HCT116 (cell line): ENCODE results near the gene DGKB. TPM values are rescaled to one million over a fixed set of nuclear protein-coding genes. Genes with fewer than 3 reads are reported as not detected.

Experiments
- ATAC-seq: fragments of 200-7000 bp; cut with Tn5 transposase; 2 replicates; pipeline ENCODE4 v1.9.1; 2020; ENCODE audit warnings: mild to moderate bottlenecking, moderate library complexity
- BruUV-seq: library from RNA; stranded (reverse); fragments of 400-500 nt; replicated peaks from 2 replicates; lab custom pipeline; 2021; lab: Mats Ljungman, UMichigan
- CTCF ChIA-PET: fragments of 300-600 bp; sonication (Branson Sonifier 250); formaldehyde crosslinking; loops from one replicate; lab custom pipeline; 2021; ENCODE audit warnings: antibody characterized with exemption; lab: Charles Lee
- POLR2A ChIA-PET: fragments of 300-600, 350-600 bp; sonication (Branson Sonifier 250); formaldehyde crosslinking; loops from one replicate; lab custom pipeline; 2021; ENCODE audit warnings: antibody characterized with exemption; lab: Charles Lee
- RAD21 ChIA-PET, 2 experiments: fragments of 300-600 bp; sonication (Branson Sonifier 250); formaldehyde crosslinking; loops; one replicate each; lab custom pipeline; 2023; ENCODE audit warnings: low total read pairs in 2 of 2; ENCODE audit not compliant: uncharacterized antibody in 2 of 2, unreplicated experiment in 2 of 2, low non-redundant PET in 1 of 2; lab: Charles Lee
- DNase-seq: peaks from one replicate; pipeline ENCODE4 v3.0.0-alpha.2; 2010; ENCODE audit warnings: low read depth, low spot score
- H2AFZ ChIP-seq: fragments of 200-600 bp; shearing (Covaris generic), sonication (generic); 2 replicates; pipeline ENCODE4 v1.6.1; 2017; ENCODE audit warnings: low read depth, mixed run types, mixed read lengths, antibody characterized with exemption, low read length; ENCODE audit not compliant: poor library complexity, severe bottlenecking
- H3K27ac ChIP-seq: 2 replicates; pipeline ENCODE4 v1.5.1; 2012; ENCODE audit warnings: low read depth, low read length
- H3K27me3 ChIP-seq: fragments of 200-600 bp; sonication (generic); 2 replicates; pipeline ENCODE4 v1.6.1; 2016; ENCODE audit warnings: mixed run types, low read length, mixed read lengths; ENCODE audit not compliant: insufficient read depth
- H3K36me3 ChIP-seq, 2 experiments: fragments of 200-500 bp in 1 of 2; fragments of 200-600 bp in 1 of 2; sonication (Bioruptor generic) in 1 of 2; sonication (generic) in 1 of 2; 2 replicates each; pipeline versions ENCODE4 v1.5.1 to v1.6.1; 2014 to 2016; ENCODE audit warnings: low read length in 2 of 2, inconsistent platforms in 1 of 2, mixed read lengths in 1 of 2, mixed run types in 1 of 2; ENCODE audit not compliant: insufficient read depth in 2 of 2, control insufficient read depth in 1 of 2
- H3K4me1 ChIP-seq, 2 experiments: fragments of 200-600 bp in 1 of 2; sonication (generic) in 1 of 2; 2 replicates each; pipeline versions ENCODE4 v1.5.1 to v1.6.1; 2012 to 2017; ENCODE audit warnings: low read length in 2 of 2, inconsistent platforms in 1 of 2, mild to moderate bottlenecking in 1 of 2, mixed read lengths in 1 of 2, mixed run types in 1 of 2, moderate library complexity in 1 of 2; ENCODE audit not compliant: insufficient read depth in 2 of 2, control insufficient read depth in 1 of 2
- H3K4me2 ChIP-seq: fragments of 200-600 bp; sonication (generic); 2 replicates; pipeline ENCODE4 v1.6.1; 2017; ENCODE audit warnings: mixed run types, low read length, mixed read lengths
- H3K4me3 ChIP-seq, 2 experiments: fragments of 200-600 bp in 1 of 2; sonication (generic) in 1 of 2; replicated peaks in 1 of 2; 2 replicates each; pipeline ENCODE4 v1.5.1; 2011 to 2016; ENCODE audit warnings: low read length in 2 of 2, control low read depth in 1 of 2, low read depth in 1 of 2, mild to moderate bottlenecking in 1 of 2, mixed read lengths in 1 of 2, mixed run types in 1 of 2
- H3K79me2 ChIP-seq: fragments of 200-600 bp; sonication (generic); 2 replicates; pipeline ENCODE4 v1.6.1; 2017; ENCODE audit warnings: mild to moderate bottlenecking, mixed run types, low read length, moderate library complexity, mixed read lengths; ENCODE audit not compliant: insufficient read depth
- H3K9ac ChIP-seq: fragments of 200-600 bp; sonication (generic); 2 replicates; pipeline ENCODE4 v1.6.1; 2016; ENCODE audit warnings: low read length, mixed read lengths
- H3K9me2 ChIP-seq: fragments of 200-600 bp; sonication (generic), shearing (Covaris generic); 2 replicates; pipeline ENCODE4 v1.6.1; 2017; ENCODE audit warnings: mixed run types, mild to moderate bottlenecking, moderate library complexity; ENCODE audit not compliant: insufficient read depth
- H3K9me3 ChIP-seq, 2 experiments: fragments of 200-500 bp in 1 of 2; fragments of 200-600 bp in 1 of 2; sonication (Bioruptor generic) in 1 of 2; sonication (generic) in 1 of 2; 2 replicates each; pipeline ENCODE4 v1.6.1; 2014 to 2017; ENCODE audit warnings: low read length in 2 of 2, mixed read lengths in 2 of 2, inconsistent platforms in 1 of 2, low read depth in 1 of 2, mild to moderate bottlenecking in 1 of 2, mixed run types in 1 of 2, moderate library complexity in 1 of 2; ENCODE audit not compliant: control insufficient read depth in 1 of 2, insufficient read depth in 1 of 2
- H4K20me1 ChIP-seq: fragments of 200-600 bp; sonication (generic), shearing (Covaris generic); 2 replicates; pipeline ENCODE4 v1.6.1; 2017; ENCODE audit warnings: mixed run types, mild to moderate bottlenecking, moderate library complexity; ENCODE audit not compliant: insufficient read depth
- CBX3 ChIP-seq: IDR thresholded peaks from 2 replicates; pipeline ENCODE4 v1.6.1; 2012; ENCODE audit warnings: low read depth
- CEBPB ChIP-seq: IDR thresholded peaks from 2 replicates; pipeline ENCODE4 v1.6.1; 2012; ENCODE audit warnings: low read depth
- EGR1 ChIP-seq: IDR thresholded peaks from 2 replicates; pipeline ENCODE4 v1.6.1; 2012; ENCODE audit warnings: low read depth
- ELF1 ChIP-seq: IDR thresholded peaks from 2 replicates; pipeline ENCODE4 v1.6.1; 2012; ENCODE audit warnings: low read depth, borderline replicate concordance
- EZH2 ChIP-seq: fragments of 200-600 bp; sonication (generic); IDR thresholded peaks from 2 replicates; pipeline ENCODE4 v1.6.1; 2017; ENCODE audit warnings: antibody characterized with exemption, mixed run types
- JUND ChIP-seq: IDR thresholded peaks from 2 replicates; pipeline ENCODE4 v1.6.1; 2012
- POLR2A ChIP-seq: IDR thresholded peaks from 2 replicates; pipeline ENCODE4 v1.7.0; 2011; ENCODE audit warnings: borderline replicate concordance; ENCODE audit not compliant: insufficient read depth, insufficient read length; ENCODE audit errors: extremely low read depth
- POLR2AphosphoS5 ChIP-seq: IDR thresholded peaks from 2 replicates; pipeline ENCODE4 v1.6.1; 2011; ENCODE audit warnings: mild to moderate bottlenecking, low read depth, low read length, moderate library complexity
- RAD21 ChIP-seq: IDR thresholded peaks from 2 replicates; pipeline ENCODE4 v1.6.1; 2012; ENCODE audit warnings: low read depth, mild to moderate bottlenecking
- REST ChIP-seq: IDR thresholded peaks from 2 replicates; pipeline ENCODE4 v1.6.1; 2012; ENCODE audit warnings: low read depth
- SIN3A ChIP-seq: IDR thresholded peaks from 2 replicates; pipeline ENCODE4 v1.6.1; 2012; ENCODE audit warnings: low read depth
- SP1 ChIP-seq: IDR thresholded peaks from 2 replicates; pipeline ENCODE4 v1.6.1; 2012; ENCODE audit warnings: low read depth
- SRF ChIP-seq: IDR thresholded peaks from 2 replicates; pipeline ENCODE4 v1.6.1; 2012; ENCODE audit warnings: low read depth
- TCF7L2 ChIP-seq: IDR thresholded peaks from 2 replicates; pipeline ENCODE4 v1.7.0; 2011; ENCODE audit warnings: borderline replicate concordance, inconsistent platforms; ENCODE audit not compliant: insufficient read depth, insufficient read length; ENCODE audit errors: extremely low read depth
- ZFX ChIP-seq: fragments of 450-650 bp; IDR thresholded peaks from 2 replicates; pipeline ENCODE4 v1.6.1; 2017
- ZNF274 ChIP-seq: fragments of 200-500 bp; sonication (Bioruptor generic); IDR thresholded peaks from 2 replicates; pipeline ENCODE4 v1.6.1; 2014; ENCODE audit warnings: mild to moderate bottlenecking, low read depth, low read length, inconsistent platforms
- intact Hi-C: fragments of 100-400 bp; cut with micrococcal nuclease; formaldehyde crosslinking; loops from 2 replicates; pipeline ENCODE4 v1.10.0; 2022
- total RNA-seq: library from RNA; stranded (reverse); gene quantifications from one replicate; pipeline ENCODE4 v1.2.1, GENCODE V29; 2021; ENCODE audit not compliant: unreplicated experiment
- TF ChIP-seq, protein P1 (sequence below): IDR thresholded peaks from 2 replicates; pipeline ENCODE4 v1.6.1; 2012
- TF ChIP-seq, protein P2 (sequence below), 3 experiments: fragments of 200-600 bp in 1 of 3; sonication (generic) in 1 of 3; IDR thresholded peaks in 2 of 3; conservative IDR thresholded peaks in 1 of 3; 2 replicates each; pipeline ENCODE4 v1.5.1; 2012 to 2017; ENCODE audit warnings: low read depth in 2 of 3, low read length in 2 of 3, antibody characterized with exemption in 1 of 3, borderline replicate concordance in 1 of 3, control low read depth in 1 of 3, mild to moderate bottlenecking in 1 of 3, mixed read lengths in 1 of 3, mixed run types in 1 of 3, moderate library complexity in 1 of 3; ENCODE audit not compliant: insufficient read depth in 1 of 3

DGKB gene
- total RNA-seq, 1 experiment from 2014 or later, result 0.05 TPM

- no peaks in the 10 kb centered on the region for H3K9me2 ChIP-seq
- H3K79me2 ChIP-seq, result no peaks in the 10 kb centered on the region
- ATAC-seq (no peak), DNase-seq (no peak)
- no peaks in the 10 kb centered on the region for H3K27me3 ChIP-seq
- H3K27ac ChIP-seq, result no peak overlapping the region
- H3K9ac ChIP-seq, result no peak overlapping the region
- BruUV-seq, result no TSS peak
- H3K4me2 ChIP-seq, result no peak overlapping the region
- no peak for TF ChIP-seq EGR1
- TF ChIP-seq SP1, result no peak
- no peak for TF ChIP-seq TCF7L2
- TF ChIP-seq RAD21, result no peak
- TF ChIP-seq ZNF274, result no peak
- TF ChIP-seq CEBPB, result no peak
- TF ChIP-seq, protein P1, sequence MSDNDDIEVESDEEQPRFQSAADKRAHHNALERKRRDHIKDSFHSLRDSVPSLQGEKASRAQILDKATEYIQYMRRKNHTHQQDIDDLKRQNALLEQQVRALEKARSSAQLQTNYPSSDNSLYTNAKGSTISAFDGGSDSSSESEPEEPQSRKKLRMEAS, result no peak
- no peak for TF ChIP-seq POLR2A
- no peak for TF ChIP-seq REST
- TF ChIP-seq EZH2, result no peak
- TF ChIP-seq ELF1, result no peak
- TF ChIP-seq POLR2AphosphoS5, result no peak
- TF ChIP-seq ZFX, result no peak
- no peak for TF ChIP-seq SIN3A
- TF ChIP-seq, protein P2, sequence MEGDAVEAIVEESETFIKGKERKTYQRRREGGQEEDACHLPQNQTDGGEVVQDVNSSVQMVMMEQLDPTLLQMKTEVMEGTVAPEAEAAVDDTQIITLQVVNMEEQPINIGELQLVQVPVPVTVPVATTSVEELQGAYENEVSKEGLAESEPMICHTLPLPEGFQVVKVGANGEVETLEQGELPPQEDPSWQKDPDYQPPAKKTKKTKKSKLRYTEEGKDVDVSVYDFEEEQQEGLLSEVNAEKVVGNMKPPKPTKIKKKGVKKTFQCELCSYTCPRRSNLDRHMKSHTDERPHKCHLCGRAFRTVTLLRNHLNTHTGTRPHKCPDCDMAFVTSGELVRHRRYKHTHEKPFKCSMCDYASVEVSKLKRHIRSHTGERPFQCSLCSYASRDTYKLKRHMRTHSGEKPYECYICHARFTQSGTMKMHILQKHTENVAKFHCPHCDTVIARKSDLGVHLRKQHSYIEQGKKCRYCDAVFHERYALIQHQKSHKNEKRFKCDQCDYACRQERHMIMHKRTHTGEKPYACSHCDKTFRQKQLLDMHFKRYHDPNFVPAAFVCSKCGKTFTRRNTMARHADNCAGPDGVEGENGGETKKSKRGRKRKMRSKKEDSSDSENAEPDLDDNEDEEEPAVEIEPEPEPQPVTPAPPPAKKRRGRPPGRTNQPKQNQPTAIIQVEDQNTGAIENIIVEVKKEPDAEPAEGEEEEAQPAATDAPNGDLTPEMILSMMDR (IDR thresholded peaks at IDR 0.05 in 2 of 3, conservative IDR thresholded peaks at IDR 0.05 in 1 of 3; ENCODE audit: borderline replicate concordance in 1 of 3, insufficient read depth in 1 of 3, low read depth in 2 of 3, low read length in 2 of 3), result no peak
- no peak for TF ChIP-seq CBX3
- TF ChIP-seq SRF, result no peak
- no peak for TF ChIP-seq JUND
- H3K36me3 ChIP-seq, result no peaks in the 10 kb centered on the region
- ChIA-PET POLR2A (no interaction called here), RAD21 (no interaction called here), CTCF (no interaction called here)
- no peaks in the 10 kb centered on the region for H3K9me3 ChIP-seq
- no peak overlapping the region for H2AFZ ChIP-seq
- intact Hi-C loops, result no loop called here
- H3K4me1 ChIP-seq, result no peaks in the 10 kb centered on the region
- no peak overlapping the region for H3K4me3 ChIP-seq
- H4K20me1 ChIP-seq, result no peaks in the 10 kb centered on the region
These were observed 95.7 kb downstream of the DGKB start for GRCh38 chr7:14806891-14807290.
